ENCODE data around the gene PPM1D.

Gene PPM1D

GRCh38 chr17:60594734-60595133 is 5.3 kb upstream of the PPM1D start:
- peaks cover 3% of the 10 kb centered on the region for H3K4me1 ChIP-seq (ENCODE audit: insufficient read depth, insufficient read length)
- H3K27me3 ChIP-seq (ENCODE audit: insufficient read depth, insufficient read length) = no peaks in the 10 kb centered on the region
- H3K4me3 ChIP-seq (ENCODE audit: insufficient read length, low read depth) = no peak overlapping the region
- H3K36me3 ChIP-seq (ENCODE audit: insufficient read depth, insufficient read length, low read length) = no peaks in the 10 kb centered on the region
- no peak for DNase-seq (ENCODE audit: low read depth, low spot score)
- TF ChIP-seq YY1 (IDR thresholded peaks at IDR 0.05; ENCODE audit: insufficient read depth, insufficient read length) (no peak), SUZ12 (IDR thresholded peaks at IDR 0.05; ENCODE audit: extremely low read depth, insufficient read depth, insufficient read length) (no peak), ZNF274 (IDR thresholded peaks at IDR 0.05; ENCODE audit: low read depth, low read length) (no peak)
- no peak overlapping the region for H3K9ac ChIP-seq (ENCODE audit: insufficient read length, low read depth)
- no peaks in the 10 kb centered on the region for H3K9me3 ChIP-seq (ENCODE audit: insufficient read depth, low read length)

- Histone ChIP-seq H3K9me3 (ENCODE audit: insufficient read depth, low read length) (no peaks in the 10 kb centered on the region), H3K4me1 (ENCODE audit: insufficient read depth, insufficient read length) (peaks cover 3% of the 10 kb centered on the region), H3K4me3 (ENCODE audit: insufficient read length, low read depth) (no peak overlapping the region), H3K36me3 (ENCODE audit: insufficient read depth, insufficient read length, low read length) (no peaks in the 10 kb centered on the region), H3K27me3 (ENCODE audit: insufficient read depth, insufficient read length) (no peaks in the 10 kb centered on the region), H3K9ac (ENCODE audit: insufficient read length, low read depth) (no peak overlapping the region)
- TF ChIP-seq YY1 (IDR thresholded peaks at IDR 0.05; ENCODE audit: insufficient read depth, insufficient read length) = no peak
- TF ChIP-seq ZNF274 (IDR thresholded peaks at IDR 0.05; ENCODE audit: low read depth, low read length) = no peak
- no peak for TF ChIP-seq SUZ12 (IDR thresholded peaks at IDR 0.05; ENCODE audit: extremely low read depth, insufficient read depth, insufficient read length)
- no peak for DNase-seq (ENCODE audit: low read depth, low spot score)
These were observed 2.7 kb upstream of the PPM1D start for GRCh38 chr17:60597297-60597696.

- Histone ChIP-seq H3K4me3 (ENCODE audit: insufficient read length, low read depth) (no peak overlapping the region), H3K9ac (ENCODE audit: insufficient read length, low read depth) (no peak overlapping the region), H3K36me3 (ENCODE audit: insufficient read depth, insufficient read length, low read length) (no peaks in the 10 kb centered on the region), H3K9me3 (ENCODE audit: insufficient read depth, low read length) (no peaks in the 10 kb centered on the region), H3K27me3 (ENCODE audit: insufficient read depth, insufficient read length) (no peaks in the 10 kb centered on the region), H3K4me1 (ENCODE audit: insufficient read depth, insufficient read length) (peaks cover 3% of the 10 kb centered on the region)
- DNase-seq (ENCODE audit: low read depth, low spot score) = no peak
- TF ChIP-seq SUZ12 (IDR thresholded peaks at IDR 0.05; ENCODE audit: extremely low read depth, insufficient read depth, insufficient read length) (no peak), ZNF274 (IDR thresholded peaks at IDR 0.05; ENCODE audit: low read depth, low read length) (no peak), YY1 (IDR thresholded peaks at IDR 0.05; ENCODE audit: insufficient read depth, insufficient read length) (no peak)
These were observed 1.8 kb upstream of the PPM1D start for GRCh38 chr17:60598001-60598736.

GRCh38 chr17:60599220-60599619 is 773 bp upstream of the PPM1D start:
- no peaks in the 10 kb centered on the region for H3K9me3 ChIP-seq (ENCODE audit: insufficient read depth, low read length)
- DNase-seq (ENCODE audit: low read depth, low spot score) = peak; percentile 16
- TF ChIP-seq YY1 (IDR thresholded peaks at IDR 0.05; ENCODE audit: insufficient read depth, insufficient read length) = no peak
- TF ChIP-seq SUZ12 (IDR thresholded peaks at IDR 0.05; ENCODE audit: extremely low read depth, insufficient read depth, insufficient read length) = no peak
- no peak for TF ChIP-seq ZNF274 (IDR thresholded peaks at IDR 0.05; ENCODE audit: low read depth, low read length)
- H3K36me3 ChIP-seq (ENCODE audit: insufficient read depth, insufficient read length, low read length) = no peaks in the 10 kb centered on the region
- H3K27me3 ChIP-seq (ENCODE audit: insufficient read depth, insufficient read length) = no peaks in the 10 kb centered on the region
- H3K4me1 ChIP-seq (ENCODE audit: insufficient read depth, insufficient read length) = peaks cover 3% of the 10 kb centered on the region
- H3K9ac ChIP-seq (ENCODE audit: insufficient read length, low read depth) = peak overlapping the region; percentile 95
- peak overlapping the region; percentile 94 for H3K4me3 ChIP-seq (ENCODE audit: insufficient read length, low read depth)

GRCh38 chr17:60600490-60601446 is 775 bp downstream of the PPM1D start:
- TF ChIP-seq YY1 (IDR thresholded peaks at IDR 0.05; ENCODE audit: insufficient read depth, insufficient read length) (no peak), SUZ12 (IDR thresholded peaks at IDR 0.05; ENCODE audit: extremely low read depth, insufficient read depth, insufficient read length) (no peak), ZNF274 (IDR thresholded peaks at IDR 0.05; ENCODE audit: low read depth, low read length) (no peak)
- peak; percentile 67 for DNase-seq (ENCODE audit: low read depth, low spot score)

GRCh38 chr17:60601447-60602384 is 1.7 kb downstream of the PPM1D start:
- H3K27me3 ChIP-seq (ENCODE audit: insufficient read depth, insufficient read length) = no peaks in the 10 kb centered on the region
- H3K4me3 ChIP-seq (ENCODE audit: insufficient read length, low read depth) = peak overlapping the region; percentile 94
- peak overlapping the region; percentile 97 for H3K9ac ChIP-seq (ENCODE audit: insufficient read length, low read depth)
- DNase-seq (ENCODE audit: low read depth, low spot score) = peak; percentile 27
- H3K4me1 ChIP-seq (ENCODE audit: insufficient read depth, insufficient read length) = peaks cover 3% of the 10 kb centered on the region
- no peak for TF ChIP-seq YY1 (IDR thresholded peaks at IDR 0.05; ENCODE audit: insufficient read depth, insufficient read length)
- no peak for TF ChIP-seq SUZ12 (IDR thresholded peaks at IDR 0.05; ENCODE audit: extremely low read depth, insufficient read depth, insufficient read length)
- no peak for TF ChIP-seq ZNF274 (IDR thresholded peaks at IDR 0.05; ENCODE audit: low read depth, low read length)
- H3K9me3 ChIP-seq (ENCODE audit: insufficient read depth, low read length) = no peaks in the 10 kb centered on the region
- no peaks in the 10 kb centered on the region for H3K36me3 ChIP-seq (ENCODE audit: insufficient read depth, insufficient read length, low read length)

More at GRCh38 chr17:60600490-60601446, 775 bp downstream of the PPM1D start:
- H3K36me3 ChIP-seq (ENCODE audit: insufficient read depth, insufficient read length, low read length) = no peaks in the 10 kb centered on the region
- peak overlapping the region; percentile 94 for H3K4me3 ChIP-seq (ENCODE audit: insufficient read length, low read depth)
- no peaks in the 10 kb centered on the region for H3K9me3 ChIP-seq (ENCODE audit: insufficient read depth, low read length)
- no peaks in the 10 kb centered on the region for H3K27me3 ChIP-seq (ENCODE audit: insufficient read depth, insufficient read length)
- peak overlapping the region; percentile 97 for H3K9ac ChIP-seq (ENCODE audit: insufficient read length, low read depth)
- H3K4me1 ChIP-seq (ENCODE audit: insufficient read depth, insufficient read length) = peaks cover 3% of the 10 kb centered on the region

Data from NT2/D1 (cell line).